Fibroblast of lung (primary cell): ENCODE data around the gene CACYBP.

Source experiments
- CTCF ChIP-seq, 2 donors: IDR thresholded peaks in 1 of 2; conservative IDR thresholded peaks in 1 of 2; 1 replicate in 1 of 2; 2 replicates in 1 of 2; pipeline ENCODE4 v1.5.1; 2011 to 2012; ENCODE audit warnings: low read length in 2 of 2, control low read depth in 1 of 2, inconsistent platforms in 1 of 2, low read depth in 1 of 2, mild to moderate bottlenecking in 1 of 2
- EZH2 ChIP-seq: IDR thresholded peaks from 2 replicates; pipeline ENCODE4 v1.5.1; 2012; ENCODE audit warnings: low read length, control low read depth, mild to moderate bottlenecking; ENCODE audit errors: missing control alignments

GRCh38 chr1:175045097-175045496, 45.4 kb downstream of the CACYBP start:
- TF ChIP-seq CTCF (conservative IDR thresholded peaks at IDR 0.05 in 1 of 2, IDR thresholded peaks at IDR 0.05 in 1 of 2; ENCODE audit: low read depth in 1 of 2, low read length in 2 of 2), result no peak
- TF ChIP-seq EZH2, result no peak
